ENCODE measurements around the gene TEX35.

GRCh38 chr1:178502856-178503255 is 10.1 kb upstream of the TEX35 start:
- TF ChIP-seq CTCF (conservative IDR thresholded peaks at IDR 0.05; ENCODE audit: low read length) (no peak), EZH2phosphoT487 (IDR thresholded peaks at IDR 0.05; ENCODE audit: borderline replicate concordance, low read depth, low read length) (no peak)
